Measurements from ENCODE around the gene MRFAP1L1. TPM values are rescaled to one million over a fixed set of nuclear protein-coding genes. Genes with fewer than 3 reads are reported as not detected.
"Not testable (repeated sequence)": the region's sequence is repeated elsewhere in the genome, so short reads cannot be mapped to it uniquely, and the experiment has no call there.

MRFAP1L1 gene
- total RNA-seq, 6 experiments from 2014 or later: 35.5 to 41.0 (median 40.1) TPM

GRCh38 chr4:6727943-6728250 is 18.2 kb upstream of the MRFAP1L1 start:
- peaks cover 5% of the 10 kb centered on the region; the same call in 1 of the 2 replicates for H3K9me3 Mint-ChIP-seq
- peaks cover 2% of the 10 kb centered on the region for H3K27me3 Mint-ChIP-seq (ENCODE audit: insufficient read depth)
- no peak for TF ChIP-seq CTCF (IDR thresholded peaks at IDR 0.05)
- peaks cover 3% of the 10 kb centered on the region; the same call in 1 of the 2 replicates for H3K36me3 Mint-ChIP-seq (ENCODE audit: low read depth)
- H3K4me1 Mint-ChIP-seq (ENCODE audit: low read depth): peaks cover 18% of the 10 kb centered on the region
- DNase-seq: no peak
- no peak overlapping the region for H3K4me3 Mint-ChIP-seq
- no peak overlapping the region for H3K27ac Mint-ChIP-seq

- peaks cover 2% of the 10 kb centered on the region for H3K27me3 Mint-ChIP-seq (ENCODE audit: insufficient read depth)
- peaks cover 13% of the 10 kb centered on the region for H3K4me1 Mint-ChIP-seq (ENCODE audit: low read depth)
- peaks cover 5% of the 10 kb centered on the region; the same call in 1 of the 2 replicates for H3K9me3 Mint-ChIP-seq
- no peak overlapping the region for H3K27ac Mint-ChIP-seq
- no peak for TF ChIP-seq CTCF (IDR thresholded peaks at IDR 0.05)
- H3K36me3 Mint-ChIP-seq (ENCODE audit: low read depth): peaks cover under 1% of the 10 kb centered on the region; the same call in 1 of the 2 replicates
- DNase-seq: no peak
- H3K4me3 Mint-ChIP-seq: no peak overlapping the region
These were observed 17.6 kb upstream of the MRFAP1L1 start for GRCh38 chr4:6727081-6727942.

DNA sequence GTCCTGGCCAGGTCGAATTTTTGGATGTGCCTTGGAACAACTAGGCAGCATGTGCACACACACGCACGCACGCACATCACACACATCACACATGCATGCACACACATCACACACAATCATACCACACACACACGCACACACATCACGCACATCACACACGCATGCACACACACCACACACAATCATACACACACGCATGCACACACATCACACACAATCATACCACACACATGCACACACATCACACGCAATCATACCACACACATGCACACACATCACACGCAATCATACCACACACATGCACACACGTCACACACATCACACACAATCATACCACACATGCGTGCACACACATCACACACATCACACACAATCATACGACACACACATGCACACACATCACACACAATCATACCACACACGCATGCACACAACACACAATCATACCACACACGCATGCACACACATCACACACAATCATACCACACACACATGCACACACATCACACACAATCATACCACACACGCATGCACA is 15.8 kb upstream of the MRFAP1L1 start:
- not testable (repeated sequence) for DNase-seq; H3K27me3 Mint-ChIP-seq (ENCODE audit: insufficient read depth); H3K4me3 Mint-ChIP-seq; H3K9me3 Mint-ChIP-seq; H3K27ac Mint-ChIP-seq; H3K36me3 Mint-ChIP-seq (ENCODE audit: low read depth)
- peaks cover 11% of the 10 kb centered on the region for H3K4me1 Mint-ChIP-seq (ENCODE audit: low read depth)

DNA sequence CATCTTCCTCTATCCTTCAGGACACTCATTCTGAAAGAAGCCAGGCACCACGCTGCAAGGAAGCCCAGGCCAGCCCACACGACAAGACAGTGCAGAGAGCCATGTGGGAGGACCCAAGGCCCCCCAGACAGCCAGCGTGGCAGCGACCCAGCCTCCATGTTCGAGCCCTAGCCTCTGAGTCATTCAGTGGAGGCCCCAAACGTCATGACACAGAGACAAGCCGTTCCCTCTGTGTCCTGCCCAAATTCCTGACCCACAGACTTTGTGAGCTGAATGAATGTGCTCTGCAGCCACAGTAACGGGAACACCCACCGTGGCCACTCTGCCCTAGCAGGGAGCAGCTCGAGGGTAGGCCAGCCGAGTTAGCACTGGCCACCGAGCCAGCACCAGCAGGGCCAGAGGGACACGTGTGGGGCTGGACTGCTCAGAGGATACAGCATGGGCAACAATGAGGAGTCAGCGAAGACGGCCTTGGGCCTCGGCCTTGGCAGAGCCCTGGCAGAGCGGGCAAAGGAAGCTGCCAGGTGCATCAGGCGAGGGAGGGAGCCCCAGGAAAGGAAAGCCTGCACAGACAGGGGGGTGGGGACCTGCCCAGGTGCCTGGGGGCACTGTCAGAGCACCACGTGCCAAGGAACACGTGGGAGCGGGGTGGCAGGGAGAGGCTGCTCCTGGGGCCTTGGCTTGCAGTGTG is 14.9 kb upstream of the MRFAP1L1 start:
- TF ChIP-seq CTCF (IDR thresholded peaks at IDR 0.05): no peak
- DNase-seq: peak; percentile 37
- Mint-ChIP-seq H3K27ac (peak overlapping the region; percentile 73), H3K36me3 (ENCODE audit: low read depth) (no peaks in the 10 kb centered on the region), H3K9me3 (peaks cover 5% of the 10 kb centered on the region; the same call in 1 of the 2 replicates), H3K4me1 (ENCODE audit: low read depth) (peaks cover 17% of the 10 kb centered on the region), H3K27me3 (ENCODE audit: insufficient read depth) (peaks cover 2% of the 10 kb centered on the region), H3K4me3 (no peak overlapping the region)

- H3K27me3 Mint-ChIP-seq (ENCODE audit: insufficient read depth): peaks cover 2% of the 10 kb centered on the region
- no peak overlapping the region for H3K27ac Mint-ChIP-seq
- DNase-seq: no peak
- peaks cover 23% of the 10 kb centered on the region for H3K4me1 Mint-ChIP-seq (ENCODE audit: low read depth)
- TF ChIP-seq CTCF (IDR thresholded peaks at IDR 0.05): no peak
- H3K4me3 Mint-ChIP-seq: no peak overlapping the region
- H3K9me3 Mint-ChIP-seq: peaks cover 5% of the 10 kb centered on the region; the same call in 1 of the 2 replicates
- no peaks in the 10 kb centered on the region for H3K36me3 Mint-ChIP-seq (ENCODE audit: low read depth)
These were observed 14.2 kb upstream of the MRFAP1L1 start for GRCh38 chr4:6723851-6724250.

DNA sequence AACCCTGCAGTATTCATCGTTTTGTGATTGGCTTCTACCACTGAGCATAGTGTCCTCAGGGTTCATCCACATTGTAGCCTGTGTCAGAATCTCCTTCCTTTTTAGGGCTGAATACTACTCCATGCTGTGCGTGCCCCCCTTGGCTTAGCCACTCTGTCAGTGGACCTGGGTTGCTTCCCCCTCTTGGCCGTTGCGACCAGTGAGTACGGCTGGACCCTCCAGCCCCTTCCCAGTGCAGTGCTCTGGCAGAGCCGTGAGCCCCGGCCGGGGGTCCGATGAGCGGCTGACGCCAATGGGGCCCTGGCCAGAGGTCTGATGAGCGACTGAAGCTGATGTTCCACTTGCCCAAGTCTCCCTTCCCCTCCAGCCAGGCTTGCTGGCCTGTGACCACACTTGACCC is 13.2 kb upstream of the MRFAP1L1 start:
- H3K9me3 Mint-ChIP-seq: peaks cover 5% of the 10 kb centered on the region; the same call in 1 of the 2 replicates
- no peaks in the 10 kb centered on the region for H3K36me3 Mint-ChIP-seq (ENCODE audit: low read depth)
- H3K4me1 Mint-ChIP-seq (ENCODE audit: low read depth): peaks cover 29% of the 10 kb centered on the region
- DNase-seq: no peak
- H3K27ac Mint-ChIP-seq: no peak overlapping the region
- H3K27me3 Mint-ChIP-seq (ENCODE audit: insufficient read depth): no peaks in the 10 kb centered on the region; the same call in none of the 2 replicates
- no peak for TF ChIP-seq CTCF (IDR thresholded peaks at IDR 0.05)
- H3K4me3 Mint-ChIP-seq: no peak overlapping the region

All from HFFc6 (cell line).